A549 (cell line): ENCODE results near the gene PSG7. TPM values are rescaled to one million over a fixed set of nuclear protein-coding genes. Genes with fewer than 3 reads are reported as not detected.

Experiments
- ATAC-seq, 2 experiments: fragments of 200-7000 bp in 1 of 2; fragments of >200 bp in 1 of 2; cut with Nextera tagmentation in 1 of 2; cut with Tn5 transposase in 1 of 2; 3 replicates each; pipeline versions ENCODE4 v1.8.0 to v1.9.1; 2018 to 2020; ENCODE audit warnings: mild to moderate bottlenecking in 1 of 2, moderate library complexity in 1 of 2
- CTCF ChIA-PET: fragments of 300-600 bp; sonication (Branson Sonifier 250); formaldehyde crosslinking; extraction: SDS; loops from one replicate; lab custom pipeline; 2021; ENCODE audit warnings: antibody characterized with exemption, inconsistent platforms; lab: Yijun Ruan, JAX
- POLR2A ChIA-PET: fragments of 350-600 bp; formaldehyde crosslinking; extraction: SDS; loops from one replicate; lab custom pipeline; 2021; ENCODE audit warnings: antibody characterized with exemption, inconsistent platforms; lab: Yijun Ruan, JAX
- DNase-seq, 2 experiments: peaks; one replicate each; pipeline versions ENCODE4 v3.0.0 to v3.0.0-alpha.2; 2011 to 2016; ENCODE audit warnings: low read depth in 1 of 2, low spot score in 1 of 2
- FAIRE-seq: peaks from 2 replicates; lab custom pipeline; 2011; peaks lifted over from hg19 to GRCh38; lab: Jason Lieb, UNC
- H3K27ac ChIP-seq, 2 experiments: fragments of >200 bp; sonication (Bioruptor Twin); formaldehyde crosslinking; 3 replicates each; pipeline ENCODE4 v1.5.1; 2016 to 2017
- H3K4me1 ChIP-seq: fragments of >200 bp; sonication (Bioruptor Twin); formaldehyde crosslinking; 3 replicates; pipeline ENCODE4 v1.6.1; 2016
- H3K4me2 ChIP-seq: fragments of >200 bp; sonication (Bioruptor Twin); formaldehyde crosslinking; 3 replicates; pipeline ENCODE4 v1.6.1; 2016
- H3K4me3 ChIP-seq: fragments of >200 bp; sonication (Bioruptor Twin); formaldehyde crosslinking; 3 replicates; pipeline ENCODE4 v1.5.1; 2016
- H3K9me3 ChIP-seq: fragments of >200 bp; sonication (Bioruptor Twin); formaldehyde crosslinking; 3 replicates; pipeline ENCODE4 v1.6.1; 2016
- BHLHE40 ChIP-seq: IDR thresholded peaks from 2 replicates; pipeline ENCODE4 v1.6.1; 2012; ENCODE audit warnings: low read depth, low read length, inconsistent platforms
- CBX8 ChIP-seq: fragments of 200-600 bp; sonication (generic); IDR thresholded peaks from 2 replicates; pipeline ENCODE4 v1.6.1; 2016
- CEBPB ChIP-seq, 2 experiments: fragments of >200 bp in 1 of 2; sonication (Bioruptor Twin) in 1 of 2; formaldehyde crosslinking in 1 of 2; IDR thresholded peaks; 2 replicates each; pipeline ENCODE4 v1.6.1; 2012 to 2016
- CTCF ChIP-seq: fragments of >200 bp; sonication (Bioruptor Twin); formaldehyde crosslinking; IDR thresholded peaks from 3 replicates; pipeline ENCODE4 v1.5.1; 2016
- FOXS1 ChIP-seq: fragments of 250-450 bp; sonication (Bioruptor Pico); IDR thresholded peaks from 2 replicates; pipeline ENCODE4 v1.5.0; 2020; ENCODE audit warnings: mild to moderate bottlenecking, moderate library complexity
- HMGXB4 ChIP-seq: fragments of 250-450 bp; sonication (Bioruptor Pico); IDR thresholded peaks from 2 replicates; pipeline ENCODE4 v1.5.0; 2021; ENCODE audit warnings: mild to moderate bottlenecking, moderate library complexity, borderline replicate concordance
- JUNB ChIP-seq: fragments of >200 bp; sonication (Bioruptor Twin); formaldehyde crosslinking; IDR thresholded peaks from 2 replicates; pipeline ENCODE4 v1.6.1; 2016
- MAFK ChIP-seq: fragments of 450-650 bp; IDR thresholded peaks from 2 replicates; pipeline ENCODE4 v1.6.1; 2014; ENCODE audit not compliant: partially characterized antibody
- MYC ChIP-seq: IDR thresholded peaks from 2 replicates; pipeline ENCODE4 v1.6.1; 2012; ENCODE audit warnings: mild to moderate bottlenecking, inconsistent platforms, low read length, improper control_type of control experiment, borderline replicate concordance
- NFE2L2 ChIP-seq: fragments of 150-350 bp; conservative IDR thresholded peaks from 2 replicates; pipeline ENCODE4 v1.6.1; 2014; ENCODE audit warnings: low read length
- PBX3 ChIP-seq: IDR thresholded peaks from 2 replicates; pipeline ENCODE4 v1.6.1; 2012
- POLR2AphosphoS2 ChIP-seq: conservative IDR thresholded peaks from 2 replicates; pipeline ENCODE4 v1.6.1; 2012; ENCODE audit warnings: low read length, improper control_type of control experiment, inconsistent platforms
- RAD21 ChIP-seq, 2 experiments: fragments of >200 bp in 1 of 2; sonication (Bioruptor Twin) in 1 of 2; formaldehyde crosslinking in 1 of 2; IDR thresholded peaks in 1 of 2; conservative IDR thresholded peaks in 1 of 2; 2 replicates in 1 of 2; 3 replicates in 1 of 2; pipeline ENCODE4 v1.6.1; 2012 to 2018; ENCODE audit warnings: inconsistent platforms in 1 of 2
- REST ChIP-seq: fragments of 200-600 bp; sonication (generic); IDR thresholded peaks from 2 replicates; pipeline ENCODE4 v1.6.1; 2016; ENCODE audit warnings: antibody characterized with exemption, mild to moderate bottlenecking, moderate library complexity
- ZFP36 ChIP-seq: fragments of 450-650 bp; IDR thresholded peaks from 2 replicates; pipeline ENCODE4 v1.6.1; 2014; ENCODE audit warnings: borderline replicate concordance; ENCODE audit not compliant: partially characterized antibody
- ZNF302 ChIP-seq: fragments of 250-450 bp; sonication (Bioruptor Pico); IDR thresholded peaks from 2 replicates; pipeline ENCODE4 v1.9.0; 2021; ENCODE audit warnings: inconsistent platforms, mild to moderate bottlenecking, moderate library complexity
- WGBS: methylation state at CpG from one replicate; pipeline ENCODE4 v1.1.6; 2017; ENCODE audit errors: missing lambda C conversion rate; 5-methylcytosine and 5-hydroxymethylcytosine counted together
- polyA plus RNA-seq, 4 experiments: library from polyadenylated mRNA; depleted of rRNA in 3 of 4; stranded (reverse); fragments of >200 nt; fragmentation: RNase III in 1 of 4; extraction: RNeasy Plus Mini Kit Qiagen cat#74134 plus additional on column Dnase treatment in 1 of 4; gene quantifications; 2 replicates in 3 of 4; 3 replicates in 1 of 4; pipeline ENCODE4 v1.2.3, GENCODE V29; 2011 to 2017

PSG7 gene
- polyA plus RNA-seq, 2 of the 4 experiments (the other 2 are of a cell fraction), result not detected

- CTCF ChIA-PET, result interaction anchor here (1.0 kb wide), 1 partner anchor 42 kb away, joined by 5 read pairs; no protein-coding TSS in a partner anchor
Observed at GRCh38 chr19:42926781-42927180, 10.2 kb downstream of the PSG7 start.

More at GRCh38 chr19:42926781-42927180, 10.2 kb downstream of the PSG7 start:
- POLR2A ChIA-PET, result no interaction called here
- TF ChIP-seq POLR2AphosphoS2 (no peak), NFE2L2 (no peak), MAFK (no peak), RAD21 (conservative IDR thresholded peaks at IDR 0.05 in 1 of 2, IDR thresholded peaks at IDR 0.05 in 1 of 2) (no peak), CEBPB (IDR thresholded peaks at IDR 0.05) (no peak), PBX3 (no peak), CBX8 (no peak), FOXS1 (CRISPR knock-in tag) (no peak), MYC (no peak), JUNB (no peak), REST (no peak), BHLHE40 (no peak), CTCF (no peak), ZFP36 (no peak), ZNF302 (CRISPR knock-in tag) (no peak), HMGXB4 (no peak)
- ATAC-seq, result no peak
- Histone ChIP-seq H3K4me2 (no peak overlapping the region), H3K27ac (no peak overlapping the region), H3K4me3 (no peak overlapping the region), H3K9me3 (peaks cover 3% of the 10 kb centered on the region; the same call in 1 of the 3 replicates), H3K4me1 (peaks cover 5% of the 10 kb centered on the region; the same call in 2 of the 3 replicates)
- 49% methylated on average over 2 of the region's 2 CpGs for WGBS
- FAIRE-seq, result no peak
- DNase-seq, result no peak
